HPDE6-E6E7 (cell line): ENCODE results near the gene RTN4RL2.

Experiments used
- DNase-seq: peaks from one replicate; pipeline ENCODE4 v3.0.0; 2011; ENCODE audit warnings: missing footprints; ENCODE audit errors: extremely low spot score

RTN4RL2 gene

DNA sequence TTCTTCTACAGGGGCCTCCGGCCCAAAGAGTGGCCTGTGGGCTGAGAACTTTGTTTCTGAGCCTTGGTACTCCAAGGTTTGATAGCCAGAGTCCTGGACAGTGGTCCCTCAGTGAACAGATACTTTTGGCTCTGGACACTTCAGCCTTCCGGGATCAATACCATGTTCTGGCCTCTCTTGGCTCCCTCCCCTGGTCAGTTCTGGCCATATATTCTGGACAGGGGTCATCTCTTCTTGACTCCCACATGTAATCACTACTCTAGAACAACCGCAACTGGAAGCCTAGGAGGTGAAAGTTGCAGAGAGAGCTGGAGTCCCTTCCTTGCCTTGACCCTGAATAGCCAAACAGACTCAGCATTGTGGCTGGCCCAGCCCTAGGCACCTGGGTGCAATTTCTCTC, 2.3 kb downstream of the RTN4RL2 start:
- no peak for DNase-seq

DNA sequence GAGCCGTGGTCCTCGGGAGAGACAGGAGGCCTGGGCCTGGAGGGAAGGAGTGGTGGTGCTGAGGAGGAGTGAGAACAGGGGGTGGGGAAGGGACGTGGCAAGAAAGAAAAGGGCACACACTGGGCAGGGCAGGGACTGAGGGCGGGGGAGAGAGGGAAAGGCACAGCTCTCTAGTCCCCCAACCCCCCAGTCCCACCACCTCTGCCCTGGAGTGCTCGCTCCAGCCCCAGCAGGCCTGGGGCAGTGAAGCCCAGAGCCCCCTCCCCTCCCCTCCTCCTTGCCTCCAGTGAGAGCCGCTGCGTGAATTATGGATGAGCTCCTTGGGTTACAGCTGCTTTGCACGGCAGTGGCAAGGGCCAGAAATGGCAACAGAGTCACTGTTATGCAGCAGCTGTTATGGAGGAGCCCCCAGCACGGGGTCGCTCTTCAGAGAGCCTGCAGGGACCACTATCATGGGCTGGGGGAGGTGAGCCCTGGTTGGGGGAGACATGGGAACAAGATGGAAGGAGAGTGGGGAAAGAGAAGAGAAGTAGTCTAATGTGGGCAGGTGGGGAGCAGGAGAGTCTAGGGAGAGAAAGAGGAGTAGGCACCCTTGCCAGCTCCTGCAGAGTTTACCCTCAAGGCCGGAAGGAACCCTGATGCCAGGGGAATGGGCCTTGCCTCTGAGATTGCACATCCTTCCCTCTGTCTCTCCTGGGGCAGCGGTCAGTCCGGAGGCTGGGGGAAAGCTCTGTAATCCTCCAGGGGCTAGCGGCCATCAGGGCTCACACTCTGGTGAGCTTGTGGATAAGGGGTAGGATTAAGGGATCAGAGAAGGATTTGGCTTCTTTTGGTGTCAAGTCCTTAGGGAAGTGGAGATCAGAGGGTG, 3.6 kb downstream of the RTN4RL2 start:
- DNase-seq = no peak

DNA sequence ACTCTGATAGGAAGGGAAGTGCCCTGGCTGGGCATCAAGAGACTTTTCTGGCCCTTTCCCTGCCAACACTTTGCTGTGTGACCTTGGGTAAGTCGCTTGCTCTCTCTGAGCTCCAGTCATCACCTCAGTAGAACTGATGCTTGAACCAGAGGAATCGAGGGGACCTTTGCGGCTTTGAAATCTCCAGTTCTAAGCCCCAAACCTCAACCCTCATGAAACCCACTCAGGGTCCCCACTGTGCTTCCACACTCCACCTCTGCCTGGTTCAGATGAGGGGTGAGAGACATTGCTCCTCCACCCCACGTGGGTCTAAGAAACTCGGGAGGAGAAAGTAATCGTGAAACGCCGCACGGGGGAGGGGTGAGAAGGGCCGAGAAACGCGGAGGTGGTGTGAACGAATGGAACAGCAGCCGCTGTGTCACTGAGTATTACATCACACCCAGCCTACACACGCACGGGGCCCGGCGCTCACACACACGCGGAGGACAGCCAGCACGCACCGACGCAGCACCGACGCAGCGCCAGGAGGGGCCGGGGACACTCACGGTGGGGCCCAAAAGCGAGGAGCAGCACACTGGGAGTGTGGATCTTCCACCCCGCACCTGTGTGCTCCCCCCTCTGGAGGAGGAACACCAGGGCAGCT, 4.3 kb downstream of the RTN4RL2 start:
- no peak for DNase-seq

DNA sequence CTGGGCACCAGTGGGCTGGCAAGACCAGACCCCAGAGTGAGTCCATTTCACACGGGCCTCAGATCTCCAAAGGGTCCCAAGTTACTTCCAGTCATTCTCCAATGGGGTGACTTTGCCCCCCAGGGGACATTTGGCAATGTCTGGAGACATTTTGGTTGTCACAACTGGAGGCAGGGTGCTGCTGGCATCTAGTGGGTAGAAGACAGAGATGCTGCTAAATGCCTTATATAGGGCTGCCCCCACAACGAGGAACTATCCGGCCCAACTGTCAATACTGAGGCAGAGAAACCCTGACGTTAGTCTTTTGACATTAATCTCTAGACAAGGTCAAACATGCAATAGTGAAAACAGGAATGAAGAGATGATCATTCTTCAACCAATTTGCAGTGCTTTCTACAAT, 6.4 kb downstream of the RTN4RL2 start:
- no peak for DNase-seq

DNA sequence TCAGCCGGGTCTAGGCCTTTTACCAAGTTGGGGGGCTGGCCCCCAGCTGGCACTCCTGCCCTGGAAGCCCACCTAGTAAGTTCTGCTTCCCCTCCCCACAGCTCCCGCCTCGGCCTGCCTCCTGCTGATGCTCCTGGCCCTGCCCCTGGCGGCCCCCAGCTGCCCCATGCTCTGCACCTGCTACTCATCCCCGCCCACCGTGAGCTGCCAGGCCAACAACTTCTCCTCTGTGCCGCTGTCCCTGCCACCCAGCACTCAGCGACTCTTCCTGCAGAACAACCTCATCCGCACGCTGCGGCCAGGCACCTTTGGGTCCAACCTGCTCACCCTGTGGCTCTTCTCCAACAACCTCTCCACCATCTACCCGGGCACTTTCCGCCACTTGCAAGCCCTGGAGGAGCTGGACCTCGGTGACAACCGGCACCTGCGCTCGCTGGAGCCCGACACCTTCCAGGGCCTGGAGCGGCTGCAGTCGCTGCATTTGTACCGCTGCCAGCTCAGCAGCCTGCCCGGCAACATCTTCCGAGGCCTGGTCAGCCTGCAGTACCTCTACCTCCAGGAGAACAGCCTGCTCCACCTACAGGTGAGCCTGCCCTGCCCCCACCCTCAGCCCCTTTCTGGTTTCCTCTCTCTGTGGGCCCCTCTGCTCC, 7.3 kb downstream of the RTN4RL2 start:
- no peak for DNase-seq

DNA sequence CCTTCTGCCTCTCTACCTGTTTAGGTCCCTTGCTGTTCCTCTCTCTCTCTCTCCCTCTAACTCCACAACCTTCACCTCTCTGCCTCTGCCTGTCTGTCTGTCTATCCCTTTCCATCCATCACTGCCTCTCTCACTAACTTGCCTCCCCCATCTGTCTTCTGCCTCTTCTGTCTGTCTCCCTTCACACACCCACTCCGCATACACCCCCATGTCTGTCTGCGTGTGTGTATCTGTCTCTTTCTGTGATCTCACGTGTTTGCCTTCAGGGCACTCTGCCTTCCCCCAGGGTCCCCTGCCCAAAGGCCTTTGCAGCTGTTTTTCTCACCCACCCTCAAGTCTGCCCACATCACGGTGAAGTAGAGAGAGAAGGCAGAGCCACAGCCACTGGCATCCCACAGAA, 7.9 kb downstream of the RTN4RL2 start:
- no peak for DNase-seq

DNA sequence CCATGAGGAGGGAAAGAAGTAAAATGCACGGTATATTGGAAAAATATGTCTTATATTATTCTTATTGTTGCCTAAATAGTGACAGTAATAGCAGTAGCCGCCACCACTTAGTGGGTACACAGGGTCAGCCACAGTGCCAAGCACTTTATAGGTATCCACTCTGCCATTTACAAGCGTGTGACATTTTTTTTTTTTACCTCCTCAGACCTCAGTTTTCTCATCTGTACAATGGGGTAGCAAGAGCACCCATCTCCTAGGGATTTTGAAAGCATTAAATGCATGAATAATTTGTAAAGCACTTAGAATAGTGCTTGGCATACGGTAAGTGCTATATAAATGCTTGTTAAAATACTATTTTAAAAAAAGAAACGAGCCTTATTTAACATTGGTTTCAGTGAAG, 8.9 kb downstream of the RTN4RL2 start:
- DNase-seq = no peak

DNA sequence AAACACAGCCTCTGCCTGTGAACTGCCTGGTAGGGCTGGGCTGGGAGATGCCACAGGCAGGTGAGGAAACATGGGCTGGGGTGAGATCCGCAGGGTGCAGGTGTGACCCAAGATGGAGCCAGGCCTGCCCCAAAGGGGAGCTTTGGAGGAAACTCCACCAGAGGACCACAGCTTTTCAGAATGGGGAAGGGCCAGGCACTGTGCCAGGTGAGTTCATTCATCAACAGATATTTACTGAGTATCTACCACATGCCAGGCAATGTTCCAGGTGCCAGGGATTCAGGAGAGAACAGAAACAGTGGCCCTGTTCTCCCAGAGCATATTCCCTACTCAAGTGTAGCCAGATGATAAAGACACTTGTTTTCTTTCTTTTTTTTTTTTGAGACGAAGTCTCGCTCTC, 11.2 kb downstream of the RTN4RL2 start:
- DNase-seq = no peak

DNA sequence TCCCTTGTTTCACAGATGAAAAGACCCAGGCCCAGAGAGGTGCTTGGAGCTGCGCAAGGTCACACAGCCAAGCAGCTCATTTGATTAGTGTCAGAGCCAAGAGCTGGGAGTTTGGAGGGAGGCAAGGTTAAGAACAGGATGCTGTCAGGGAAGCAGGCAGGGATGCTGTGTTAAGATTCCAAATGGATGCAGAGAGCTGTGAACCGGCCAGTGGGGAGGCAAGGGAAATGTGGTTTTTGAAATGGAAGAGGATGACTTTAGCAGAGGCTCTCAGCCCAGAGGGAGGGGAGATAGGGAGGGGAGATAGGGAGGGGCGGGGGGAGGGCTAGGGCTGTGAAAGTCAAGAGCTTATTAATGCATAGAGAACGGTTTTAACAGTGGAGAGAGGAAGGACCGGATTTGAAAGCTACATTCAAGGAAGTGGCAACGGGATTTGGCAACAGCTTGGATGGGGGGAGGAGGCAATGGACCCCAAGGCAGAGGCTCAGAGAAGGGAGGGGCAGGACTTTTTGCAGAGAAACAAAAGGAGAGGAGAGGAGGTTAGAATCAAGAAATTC, 13.0 kb downstream of the RTN4RL2 start:
- no peak for DNase-seq

DNA sequence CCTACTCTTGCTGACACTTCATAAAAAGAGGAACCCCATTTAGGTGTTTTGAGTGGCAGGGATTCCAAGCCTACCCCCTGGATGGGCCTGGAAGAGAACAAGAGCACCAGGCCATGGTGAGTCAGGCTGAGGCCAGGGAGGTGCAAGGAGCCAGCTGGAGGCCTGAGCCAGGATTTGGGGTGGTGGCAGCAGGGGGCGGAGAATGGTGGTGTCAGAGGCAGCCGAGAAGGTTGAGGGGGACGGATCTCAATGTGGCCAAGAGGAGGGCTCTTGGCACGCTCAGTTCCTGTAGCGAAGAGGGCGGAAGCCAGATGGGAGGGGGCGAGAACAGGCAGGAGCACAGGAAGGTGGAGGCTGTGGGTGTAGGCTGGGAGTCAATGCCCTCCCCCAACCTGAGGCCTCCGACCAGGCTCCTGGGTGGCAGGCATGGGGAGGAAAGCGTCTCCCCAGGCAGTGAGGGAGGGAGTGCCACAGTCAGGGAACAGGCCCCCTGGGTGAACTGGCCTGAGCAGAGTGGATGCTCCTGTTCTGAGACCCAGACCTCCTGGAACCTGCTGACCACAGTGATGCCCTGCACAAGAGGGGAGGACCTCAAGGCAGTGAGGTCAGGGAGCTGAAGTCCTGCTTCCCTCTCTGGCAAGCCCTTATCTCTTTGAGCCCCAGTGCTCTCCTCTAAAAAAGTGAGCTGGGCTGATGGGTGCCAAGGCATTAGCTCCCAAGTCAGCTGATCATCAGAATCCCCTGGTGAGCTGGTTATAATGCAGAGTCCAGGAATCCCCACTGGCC, 13.9 kb downstream of the RTN4RL2 start:
- no peak for DNase-seq

DNA sequence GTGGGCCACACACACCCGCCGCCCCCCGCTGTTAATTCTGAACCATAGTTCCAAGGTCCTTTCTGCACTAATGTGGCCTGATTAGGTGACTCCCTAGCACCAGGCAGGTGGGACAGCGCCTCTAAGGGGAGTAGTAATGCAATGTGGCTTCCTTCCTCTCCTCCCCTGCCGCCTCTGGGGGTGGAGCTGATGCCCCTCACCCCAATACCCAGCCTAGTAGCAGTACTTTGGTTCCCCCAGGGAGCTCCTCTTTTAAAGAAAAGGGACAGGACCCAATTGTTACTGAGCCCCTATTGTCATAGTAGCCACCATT, 14.4 kb downstream of the RTN4RL2 start:
- DNase-seq = no peak

DNA sequence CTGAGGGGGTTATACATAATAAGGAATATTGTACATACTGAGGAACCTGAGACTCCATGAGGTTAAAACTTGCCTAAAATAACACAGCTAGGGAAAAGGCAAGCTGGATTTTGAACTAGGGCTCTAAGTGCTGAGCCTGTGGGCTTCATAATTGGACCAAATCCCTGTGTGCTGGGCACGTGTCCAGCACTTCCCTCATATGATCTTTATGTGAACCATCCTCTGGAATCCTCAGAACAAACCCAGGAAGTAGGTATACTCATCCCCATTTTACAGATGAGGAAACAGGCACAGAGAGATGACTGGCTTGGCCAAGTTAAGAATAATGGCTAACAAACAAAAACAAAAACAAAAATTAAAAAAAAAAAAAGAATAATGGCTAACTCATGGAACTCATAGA, 14.9 kb downstream of the RTN4RL2 start:
- DNase-seq = no peak

DNA sequence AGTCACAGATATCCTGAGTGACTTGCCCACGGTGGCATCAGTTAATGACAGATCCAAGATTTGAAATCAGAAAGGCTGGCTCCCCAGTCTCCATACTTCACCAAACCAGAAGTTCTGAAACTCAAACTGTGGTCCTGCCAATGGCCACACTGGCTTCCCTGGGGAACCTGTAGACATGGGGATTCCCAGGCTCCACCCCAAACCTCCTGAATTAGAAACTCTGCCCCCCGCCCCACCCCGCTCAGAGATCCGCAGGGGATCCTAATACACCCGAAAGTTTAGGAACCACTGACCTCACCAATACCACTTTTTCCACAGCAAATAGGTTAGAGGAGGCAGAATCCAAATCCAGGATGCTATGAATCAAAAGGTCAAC, 15.3 kb downstream of the RTN4RL2 start:
- DNase-seq = no peak

DNA sequence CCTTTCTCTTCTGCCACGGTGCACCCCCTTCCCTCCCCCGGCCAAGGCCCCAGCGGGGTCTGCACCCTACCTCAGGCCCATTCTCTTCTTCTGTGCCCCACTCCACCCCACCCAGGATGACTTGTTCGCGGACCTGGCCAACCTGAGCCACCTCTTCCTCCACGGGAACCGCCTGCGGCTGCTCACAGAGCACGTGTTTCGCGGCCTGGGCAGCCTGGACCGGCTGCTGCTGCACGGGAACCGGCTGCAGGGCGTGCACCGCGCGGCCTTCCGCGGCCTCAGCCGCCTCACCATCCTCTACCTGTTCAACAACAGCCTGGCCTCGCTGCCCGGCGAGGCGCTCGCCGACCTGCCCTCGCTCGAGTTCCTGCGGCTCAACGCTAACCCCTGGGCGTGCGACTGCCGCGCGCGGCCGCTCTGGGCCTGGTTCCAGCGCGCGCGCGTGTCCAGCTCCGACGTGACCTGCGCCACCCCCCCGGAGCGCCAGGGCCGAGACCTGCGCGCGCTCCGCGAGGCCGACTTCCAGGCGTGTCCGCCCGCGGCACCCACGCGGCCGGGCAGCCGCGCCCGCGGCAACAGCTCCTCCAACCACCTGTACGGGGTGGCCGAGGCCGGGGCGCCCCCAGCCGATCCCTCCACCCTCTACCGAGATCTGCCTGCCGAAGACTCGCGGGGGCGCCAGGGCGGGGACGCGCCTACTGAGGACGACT, 15.9 kb downstream of the RTN4RL2 start:
- DNase-seq = no peak

DNA sequence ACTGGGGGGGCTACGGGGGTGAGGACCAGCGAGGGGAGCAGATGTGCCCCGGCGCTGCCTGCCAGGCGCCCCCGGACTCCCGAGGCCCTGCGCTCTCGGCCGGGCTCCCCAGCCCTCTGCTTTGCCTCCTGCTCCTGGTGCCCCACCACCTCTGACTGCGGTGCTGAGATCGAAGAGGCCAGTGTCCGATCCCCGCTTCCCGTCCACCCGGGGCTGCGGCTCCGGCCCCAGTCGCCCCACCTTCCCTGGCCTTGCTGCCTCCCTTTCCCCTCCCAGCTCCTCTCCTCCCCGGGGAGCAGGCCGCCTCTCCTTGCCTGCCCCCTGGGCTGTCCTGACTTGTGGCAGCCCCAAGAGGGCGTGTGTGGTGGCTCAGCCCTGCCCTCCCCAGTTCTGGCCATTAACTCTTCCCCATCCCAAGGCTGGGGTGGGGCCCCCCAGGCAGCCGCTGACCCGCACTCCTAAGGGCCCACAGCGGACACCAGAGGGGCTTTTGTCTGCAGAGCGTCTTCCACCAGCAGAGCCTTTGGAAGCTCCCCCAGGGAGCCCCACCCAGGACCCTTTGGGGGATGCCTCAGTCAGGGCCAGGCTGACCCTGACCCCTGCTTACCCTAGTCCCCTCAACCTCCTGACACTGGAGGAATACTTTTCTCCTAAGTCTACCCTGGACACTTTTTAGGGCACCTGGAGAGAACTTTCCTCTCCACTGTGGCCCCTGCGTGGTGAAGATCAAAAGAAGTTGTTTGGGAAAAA, 16.6 kb downstream of the RTN4RL2 start:
- peak; percentile 82 for DNase-seq

DNA sequence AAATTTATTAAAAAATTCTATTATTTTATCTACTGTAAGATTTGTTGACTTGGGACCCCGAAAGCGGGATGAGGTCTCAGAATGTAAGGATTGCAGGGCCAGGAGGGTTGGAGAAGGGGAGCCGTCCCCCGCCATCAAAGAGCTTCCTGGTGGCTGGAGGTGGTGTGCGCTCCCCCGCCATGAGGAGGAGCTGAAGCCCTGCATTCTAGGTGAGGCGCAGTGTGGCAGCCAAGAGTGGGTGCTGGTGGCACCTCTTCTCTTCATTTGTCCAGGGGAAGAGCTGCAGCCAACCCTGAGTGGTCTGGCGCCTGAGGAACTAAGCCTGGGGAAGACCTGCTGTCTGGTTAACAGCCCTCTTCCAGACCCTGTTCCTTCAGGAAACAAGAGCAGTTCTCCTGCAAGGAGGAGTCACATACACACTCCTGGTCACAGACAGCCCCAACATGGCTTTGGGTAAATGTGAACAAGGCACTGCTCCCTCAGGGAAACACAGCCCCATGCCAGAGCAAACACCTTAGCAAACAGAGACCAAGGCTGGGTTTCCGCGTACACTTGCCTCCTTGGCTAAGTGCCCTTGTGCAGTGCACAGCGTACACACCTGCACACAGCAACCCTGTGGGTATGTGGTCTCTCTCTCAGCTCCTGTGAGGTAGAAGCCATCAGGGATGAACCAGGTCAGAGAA, 17.3 kb downstream of the RTN4RL2 start:
- no peak for DNase-seq

DNA sequence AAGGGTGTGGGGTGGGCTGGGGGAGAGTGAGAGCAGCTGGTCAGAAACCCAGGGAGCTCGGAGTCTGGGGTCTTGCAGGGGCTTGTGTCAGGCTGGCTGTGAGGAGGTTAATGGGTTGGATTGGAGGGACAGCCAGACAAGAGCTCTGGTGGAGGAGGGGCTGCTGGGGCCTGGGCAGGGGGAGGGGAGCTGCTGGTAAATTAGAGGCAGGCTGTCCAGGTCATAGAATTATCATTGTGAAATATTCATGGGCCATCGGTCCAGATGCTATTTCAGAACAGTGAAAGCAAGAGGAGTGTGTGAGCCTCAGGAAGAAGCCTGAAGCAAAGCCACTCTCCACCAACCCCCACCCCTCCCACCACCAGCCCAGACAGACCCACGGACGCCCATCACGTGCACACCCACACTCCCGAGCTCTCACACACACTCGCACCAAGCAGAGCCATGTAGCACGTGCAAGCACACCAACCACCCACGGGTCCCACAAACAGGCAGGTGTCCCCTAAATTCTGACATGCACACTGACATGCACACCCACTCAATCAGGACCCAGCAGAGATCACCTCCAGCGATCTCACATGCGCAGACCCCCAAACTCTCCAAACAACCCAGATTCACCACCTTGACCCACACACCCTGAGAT, 18.8 kb downstream of the RTN4RL2 start:
- DNase-seq = no peak

DNA sequence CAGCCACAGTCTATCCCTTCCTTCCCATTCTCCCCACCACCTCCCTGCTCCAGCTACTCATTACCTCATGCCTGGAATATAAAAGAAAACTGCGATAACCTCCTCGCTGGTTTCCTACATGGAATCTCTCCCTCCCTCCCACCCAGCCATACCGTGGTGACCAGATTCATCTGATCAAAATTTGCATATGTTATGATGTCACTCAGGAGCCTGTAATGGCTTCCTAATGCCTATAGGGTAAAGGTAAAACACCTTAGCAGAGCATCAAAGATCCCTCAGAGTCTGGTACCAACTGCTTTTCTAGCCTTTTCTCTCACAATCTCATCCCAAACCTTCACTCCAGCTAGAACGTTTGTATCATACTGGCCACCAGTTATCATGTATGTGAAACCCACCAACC, 19.6 kb downstream of the RTN4RL2 start:
- no peak for DNase-seq

DNA sequence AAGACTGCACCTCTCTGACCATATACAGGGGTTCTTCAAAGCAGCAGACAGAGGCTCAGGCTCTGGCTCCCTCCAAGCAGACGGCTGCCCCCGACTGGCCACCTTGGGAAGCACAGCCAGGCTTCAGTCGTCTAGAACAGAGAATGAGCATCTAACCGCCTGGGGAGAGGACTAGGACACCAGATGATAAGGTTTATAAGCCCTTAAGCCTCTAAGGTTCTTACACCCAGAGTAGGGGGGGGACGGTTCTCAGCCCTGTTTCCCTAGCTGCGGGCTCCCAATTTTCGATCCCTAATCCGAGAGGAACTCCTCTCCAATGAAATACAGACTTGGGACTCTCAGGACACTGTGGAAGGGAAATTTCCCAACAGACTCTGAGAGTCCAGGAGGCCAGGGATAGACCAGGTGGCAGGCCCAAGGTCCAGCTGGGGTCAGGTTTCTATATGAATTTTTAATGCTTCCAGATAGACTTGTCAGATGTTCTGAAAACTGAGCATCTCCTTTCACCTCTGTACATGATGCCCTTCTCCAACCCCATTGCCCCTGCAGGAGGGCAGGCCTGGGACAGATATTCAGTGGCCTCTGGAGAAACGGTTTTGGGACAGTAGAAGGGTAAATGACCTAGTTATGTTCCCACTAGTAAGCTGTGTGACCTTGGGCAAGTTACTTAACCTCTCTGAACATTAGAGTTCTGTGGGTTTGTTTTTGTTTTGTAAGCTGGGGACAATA, 20.2 kb downstream of the RTN4RL2 start:
- DNase-seq = no peak
